Measurements from ENCODE around the gene RFWD3. TPM values are rescaled to one million over a fixed set of nuclear protein-coding genes. Genes with fewer than 3 reads are reported as not detected.

The RFWD3 gene
- total RNA-seq, 1 donor from 2014 or later, result 34.3 TPM

DNA sequence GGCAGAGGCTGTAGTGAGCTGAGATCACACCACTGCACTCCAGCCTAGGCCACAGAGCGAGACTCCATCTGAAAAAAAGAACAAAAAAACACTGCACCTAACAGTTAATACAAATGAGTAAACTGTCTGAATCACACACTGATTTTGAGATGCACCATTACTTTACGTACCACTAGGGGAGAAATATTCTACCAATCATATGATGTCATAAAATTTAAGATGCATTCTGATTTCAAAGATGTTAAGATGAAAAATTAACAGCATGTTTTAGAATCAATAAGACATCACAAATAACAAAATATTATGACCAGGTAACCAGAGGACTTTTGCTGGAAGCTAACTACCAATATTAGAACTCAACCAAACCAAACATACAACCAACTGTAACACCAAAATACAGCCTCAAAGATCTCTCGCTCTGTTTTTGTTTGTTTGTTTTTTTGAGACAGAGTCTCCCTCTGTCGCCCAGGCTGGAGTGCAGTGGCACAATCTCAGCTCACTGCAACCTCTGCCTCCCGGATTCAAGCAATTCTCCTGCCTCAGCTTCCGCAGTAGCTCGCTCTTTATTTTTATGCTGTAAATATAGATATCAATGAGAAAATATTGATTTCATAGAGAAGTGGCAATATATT, 91.4 kb downstream of the RFWD3 start:
- no peaks in the 10 kb centered on the region for H3K9me3 ChIP-seq (ENCODE audit: insufficient read depth, low read depth, low read length)
- TF ChIP-seq, protein P1, sequence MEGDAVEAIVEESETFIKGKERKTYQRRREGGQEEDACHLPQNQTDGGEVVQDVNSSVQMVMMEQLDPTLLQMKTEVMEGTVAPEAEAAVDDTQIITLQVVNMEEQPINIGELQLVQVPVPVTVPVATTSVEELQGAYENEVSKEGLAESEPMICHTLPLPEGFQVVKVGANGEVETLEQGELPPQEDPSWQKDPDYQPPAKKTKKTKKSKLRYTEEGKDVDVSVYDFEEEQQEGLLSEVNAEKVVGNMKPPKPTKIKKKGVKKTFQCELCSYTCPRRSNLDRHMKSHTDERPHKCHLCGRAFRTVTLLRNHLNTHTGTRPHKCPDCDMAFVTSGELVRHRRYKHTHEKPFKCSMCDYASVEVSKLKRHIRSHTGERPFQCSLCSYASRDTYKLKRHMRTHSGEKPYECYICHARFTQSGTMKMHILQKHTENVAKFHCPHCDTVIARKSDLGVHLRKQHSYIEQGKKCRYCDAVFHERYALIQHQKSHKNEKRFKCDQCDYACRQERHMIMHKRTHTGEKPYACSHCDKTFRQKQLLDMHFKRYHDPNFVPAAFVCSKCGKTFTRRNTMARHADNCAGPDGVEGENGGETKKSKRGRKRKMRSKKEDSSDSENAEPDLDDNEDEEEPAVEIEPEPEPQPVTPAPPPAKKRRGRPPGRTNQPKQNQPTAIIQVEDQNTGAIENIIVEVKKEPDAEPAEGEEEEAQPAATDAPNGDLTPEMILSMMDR (IDR thresholded peaks at IDR 0.05; ENCODE audit: insufficient read depth, low read depth, low read length), result no peak
- no peak for TF ChIP-seq EZH2 (IDR thresholded peaks at IDR 0.05; ENCODE audit: insufficient read depth, low read length)
- Mint-ChIP-seq H3K36me3 (ENCODE audit: low read depth, unreplicated experiment) (no peaks in the 10 kb centered on the region), H3K4me3 (ENCODE audit: unreplicated experiment) (no peak overlapping the region), H3K27me3 (ENCODE audit: low read depth, unreplicated experiment) (no peaks in the 10 kb centered on the region), H3K27ac (ENCODE audit: unreplicated experiment) (no peak overlapping the region), H3K9me3 (ENCODE audit: unreplicated experiment) (no peaks in the 10 kb centered on the region), H3K4me1 (ENCODE audit: low read depth, unreplicated experiment) (peaks cover 25% of the 10 kb centered on the region)
- peaks cover 3% of the 10 kb centered on the region for H3K36me3 ChIP-seq (ENCODE audit: insufficient read depth, low read length)
- no peak overlapping the region for H3K27ac ChIP-seq (ENCODE audit: low read depth, low read length)
- H4K20me1 ChIP-seq (ENCODE audit: insufficient read depth, low read length), result peaks cover 97% of the 10 kb centered on the region
- FAIRE-seq, result no peak
- H3K79me2 ChIP-seq (ENCODE audit: insufficient read depth, low read length), result peaks cover 97% of the 10 kb centered on the region
- H3K27me3 ChIP-seq (ENCODE audit: insufficient read depth, low read length), result no peaks in the 10 kb centered on the region
- no peak overlapping the region for H3K4me3 ChIP-seq (ENCODE audit: insufficient read depth, low read depth, low read length)
- no peak overlapping the region for H3K4me2 ChIP-seq (ENCODE audit: low read length)
- no peak overlapping the region for H2AFZ ChIP-seq (ENCODE audit: low read depth, low read length)
- peaks cover 11% of the 10 kb centered on the region for H3K4me1 ChIP-seq (ENCODE audit: insufficient read depth, low read length)
- H3K9ac ChIP-seq (ENCODE audit: low read length), result no peak overlapping the region
- no peak for DNase-seq (ENCODE audit: low read depth)

DNA sequence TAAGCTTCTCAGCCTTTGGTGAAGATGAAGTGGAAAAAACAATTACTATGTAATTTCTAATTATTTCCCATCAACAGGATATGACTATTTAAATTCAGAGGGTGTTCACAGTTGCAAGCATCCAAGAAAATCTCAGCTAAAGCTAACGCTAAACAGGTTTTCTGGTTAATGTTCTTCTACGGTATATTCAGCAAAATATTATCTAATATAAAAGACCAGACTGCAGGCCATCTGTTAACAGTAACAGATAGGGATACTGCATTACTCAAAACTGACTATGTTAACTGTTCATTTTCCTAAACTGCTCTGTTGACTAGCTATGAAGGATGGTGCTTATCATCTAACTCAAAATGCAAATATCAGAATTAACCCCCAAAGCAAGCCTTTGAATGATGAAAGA, 92.5 kb downstream of the RFWD3 start:
- H3K9ac ChIP-seq (ENCODE audit: low read length), result no peak overlapping the region
- peaks cover 98% of the 10 kb centered on the region for H3K79me2 ChIP-seq (ENCODE audit: insufficient read depth, low read length)
- no peak for DNase-seq (ENCODE audit: low read depth)
- H3K27ac Mint-ChIP-seq (ENCODE audit: unreplicated experiment), result no peak overlapping the region
- no peaks in the 10 kb centered on the region for H3K9me3 ChIP-seq (ENCODE audit: insufficient read depth, low read depth, low read length)
- H3K4me1 Mint-ChIP-seq (ENCODE audit: low read depth, unreplicated experiment), result peaks cover 25% of the 10 kb centered on the region
- no peak overlapping the region for H3K4me3 Mint-ChIP-seq (ENCODE audit: unreplicated experiment)
- H3K27me3 Mint-ChIP-seq (ENCODE audit: low read depth, unreplicated experiment), result no peaks in the 10 kb centered on the region
- no peak overlapping the region for H3K4me3 ChIP-seq (ENCODE audit: insufficient read depth, low read depth, low read length)
- H3K9me3 Mint-ChIP-seq (ENCODE audit: unreplicated experiment), result no peaks in the 10 kb centered on the region
- no peak overlapping the region for H3K4me2 ChIP-seq (ENCODE audit: low read length)
- peaks cover 11% of the 10 kb centered on the region for H3K4me1 ChIP-seq (ENCODE audit: insufficient read depth, low read length)
- no peaks in the 10 kb centered on the region for H3K27me3 ChIP-seq (ENCODE audit: insufficient read depth, low read length)
- no peak overlapping the region for H2AFZ ChIP-seq (ENCODE audit: low read depth, low read length)
- FAIRE-seq, result no peak
- H3K36me3 Mint-ChIP-seq (ENCODE audit: low read depth, unreplicated experiment), result no peaks in the 10 kb centered on the region
- no peak overlapping the region for H3K27ac ChIP-seq (ENCODE audit: low read depth, low read length)
- TF ChIP-seq EZH2 (IDR thresholded peaks at IDR 0.05; ENCODE audit: insufficient read depth, low read length), result no peak
- TF ChIP-seq, protein P1 (IDR thresholded peaks at IDR 0.05; ENCODE audit: insufficient read depth, low read depth, low read length), result no peak
- peaks cover 97% of the 10 kb centered on the region for H4K20me1 ChIP-seq (ENCODE audit: insufficient read depth, low read length)
- peaks cover 3% of the 10 kb centered on the region for H3K36me3 ChIP-seq (ENCODE audit: insufficient read depth, low read length)

DNA sequence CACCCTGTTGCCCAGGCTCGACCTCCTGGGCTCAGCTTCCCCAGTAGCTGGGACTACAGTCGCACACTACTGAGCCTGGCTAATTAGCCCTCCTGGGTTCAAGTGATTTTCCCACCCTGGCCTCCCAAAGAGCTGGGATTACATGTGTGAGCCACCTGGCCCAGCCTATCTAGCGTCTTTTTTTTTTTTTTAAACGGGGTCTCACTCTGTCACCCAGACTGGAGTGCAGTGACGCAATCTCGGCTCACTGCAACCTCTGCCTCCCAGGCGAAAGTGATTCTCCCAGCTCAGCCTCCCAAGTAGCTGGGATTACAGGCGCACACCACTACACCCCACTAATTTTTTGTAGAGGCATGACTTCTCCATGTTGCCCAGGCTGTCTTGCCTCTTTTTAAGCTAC, 93.1 kb downstream of the RFWD3 start:
- Histone ChIP-seq H3K9me3 (ENCODE audit: insufficient read depth, low read depth, low read length) (no peaks in the 10 kb centered on the region), H3K27me3 (ENCODE audit: insufficient read depth, low read length) (no peaks in the 10 kb centered on the region), H2AFZ (ENCODE audit: low read depth, low read length) (no peak overlapping the region), H3K4me2 (ENCODE audit: low read length) (no peak overlapping the region), H3K79me2 (ENCODE audit: insufficient read depth, low read length) (peaks cover 98% of the 10 kb centered on the region), H3K27ac (ENCODE audit: low read depth, low read length) (no peak overlapping the region), H3K9ac (ENCODE audit: low read length) (no peak overlapping the region), H3K36me3 (ENCODE audit: insufficient read depth, low read length) (peaks cover 3% of the 10 kb centered on the region), H3K4me3 (ENCODE audit: insufficient read depth, low read depth, low read length) (no peak overlapping the region), H3K4me1 (ENCODE audit: insufficient read depth, low read length) (peaks cover 7% of the 10 kb centered on the region), H4K20me1 (ENCODE audit: insufficient read depth, low read length) (peaks cover 97% of the 10 kb centered on the region)
- FAIRE-seq (no peak), DNase-seq (ENCODE audit: low read depth) (no peak)
- Mint-ChIP-seq H3K27ac (ENCODE audit: unreplicated experiment) (no peak overlapping the region), H3K27me3 (ENCODE audit: low read depth, unreplicated experiment) (no peaks in the 10 kb centered on the region), H3K36me3 (ENCODE audit: low read depth, unreplicated experiment) (no peaks in the 10 kb centered on the region), H3K9me3 (ENCODE audit: unreplicated experiment) (no peaks in the 10 kb centered on the region), H3K4me3 (ENCODE audit: unreplicated experiment) (no peak overlapping the region), H3K4me1 (ENCODE audit: low read depth, unreplicated experiment) (peaks cover 25% of the 10 kb centered on the region)
- TF ChIP-seq, protein P1 (IDR thresholded peaks at IDR 0.05; ENCODE audit: insufficient read depth, low read depth, low read length), result no peak
- no peak for TF ChIP-seq EZH2 (IDR thresholded peaks at IDR 0.05; ENCODE audit: insufficient read depth, low read length)
